Effector memory CD4-positive, alpha-beta T cell (primary cell): ENCODE measurements around the gene SLC51B.
"Not testable (repeated sequence)": the region's sequence is repeated elsewhere in the genome, so short reads cannot be mapped to it uniquely, and the experiment has no call there.

Experiments
- DNase-seq, 3 donors: peaks; one replicate each; pipeline ENCODE4 v3.0.0-alpha.2; 2020
- H3K27ac ChIP-seq: 2 replicates; pipeline ENCODE4 v1.7.0; 2013; ENCODE audit warnings: mild to moderate bottlenecking, low read length, moderate library complexity; ENCODE audit not compliant: insufficient read depth, poor library complexity, severe bottlenecking
- H3K27me3 ChIP-seq: replicated peaks from 2 replicates; pipeline ENCODE4 v1.7.0; 2013; ENCODE audit warnings: mild to moderate bottlenecking, low read length; ENCODE audit not compliant: insufficient read depth, control insufficient read depth, poor library complexity, severe bottlenecking
- H3K36me3 ChIP-seq: 2 replicates; pipeline ENCODE4 v1.7.0; 2013; ENCODE audit warnings: mild to moderate bottlenecking, low read length, moderate library complexity; ENCODE audit not compliant: control insufficient read depth, insufficient read depth
- H3K4me1 ChIP-seq: 2 replicates; pipeline ENCODE4 v1.7.0; 2013; ENCODE audit warnings: low read length, mild to moderate bottlenecking; ENCODE audit not compliant: control insufficient read depth, insufficient read depth, poor library complexity, severe bottlenecking
- H3K4me3 ChIP-seq: 2 replicates; pipeline ENCODE4 v1.7.0; 2013; ENCODE audit warnings: low read length, low read depth, mild to moderate bottlenecking; ENCODE audit not compliant: insufficient read depth, poor library complexity, severe bottlenecking
- H3K9me3 ChIP-seq: 2 replicates; pipeline ENCODE4 v1.7.0; 2013; ENCODE audit warnings: mild to moderate bottlenecking, low read length, moderate library complexity; ENCODE audit not compliant: control insufficient read depth

SLC51B gene

GRCh38 chr15:65096481-65097385, 51.5 kb downstream of the SLC51B start:
- H3K9me3 ChIP-seq = no peaks in the 10 kb centered on the region
- no peaks in the 10 kb centered on the region for H3K27me3 ChIP-seq
- no peak for DNase-seq
- no peak overlapping the region for H3K27ac ChIP-seq
- H3K4me1 ChIP-seq = no peaks in the 10 kb centered on the region
- peaks cover 19% of the 10 kb centered on the region for H3K36me3 ChIP-seq
- H3K4me3 ChIP-seq = no peak overlapping the region

- H3K4me1 ChIP-seq = no peaks in the 10 kb centered on the region
- H3K4me3 ChIP-seq = no peak overlapping the region
- H3K27ac ChIP-seq = no peak overlapping the region
- H3K36me3 ChIP-seq = peaks cover 19% of the 10 kb centered on the region
- no peak for DNase-seq
- H3K27me3 ChIP-seq = no peaks in the 10 kb centered on the region
- no peaks in the 10 kb centered on the region for H3K9me3 ChIP-seq
Measured at GRCh38 chr15:65097651-65098263, 52.6 kb downstream of the SLC51B start.

- Histone ChIP-seq H3K9me3 (no peaks in the 10 kb centered on the region), H3K27ac (no peak overlapping the region), H3K36me3 (peaks cover 19% of the 10 kb centered on the region), H3K4me3 (no peak overlapping the region), H3K4me1 (no peaks in the 10 kb centered on the region), H3K27me3 (no peaks in the 10 kb centered on the region)
- DNase-seq = no peak
Measured at GRCh38 chr15:65099336-65099735, 54.1 kb downstream of the SLC51B start.

- not testable (repeated sequence) for H3K9me3 ChIP-seq
- peaks cover 19% of the 10 kb centered on the region for H3K36me3 ChIP-seq
Measured at GRCh38 chr15:65099801-65100200, 54.6 kb downstream of the SLC51B start.

GRCh38 chr15:65100442-65100841, 55.3 kb downstream of the SLC51B start:
- no peak for DNase-seq
- H3K4me3 ChIP-seq = no peak overlapping the region
- no peaks in the 10 kb centered on the region for H3K27me3 ChIP-seq
- H3K36me3 ChIP-seq = peaks cover 22% of the 10 kb centered on the region
- H3K4me1 ChIP-seq = no peaks in the 10 kb centered on the region
- H3K9me3 ChIP-seq = no peaks in the 10 kb centered on the region
- no peak overlapping the region for H3K27ac ChIP-seq

More at GRCh38 chr15:65099801-65100200, 54.6 kb downstream of the SLC51B start:
- not testable (repeated sequence) for H3K27me3 ChIP-seq, DNase-seq, H3K4me3 ChIP-seq, H3K27ac ChIP-seq, H3K4me1 ChIP-seq

GRCh38 chr15:65101411-65101890, 56.3 kb downstream of the SLC51B start:
- Histone ChIP-seq H3K36me3 (peaks cover 22% of the 10 kb centered on the region), H3K9me3 (no peaks in the 10 kb centered on the region), H3K4me3 (no peak overlapping the region), H3K27me3 (no peaks in the 10 kb centered on the region), H3K4me1 (no peaks in the 10 kb centered on the region), H3K27ac (no peak overlapping the region)
- DNase-seq = no peak

GRCh38 chr15:65101891-65102708, 56.9 kb downstream of the SLC51B start:
- no peak overlapping the region for H3K27ac ChIP-seq
- no peak overlapping the region for H3K4me3 ChIP-seq
- H3K36me3 ChIP-seq = peaks cover 22% of the 10 kb centered on the region
- no peaks in the 10 kb centered on the region for H3K27me3 ChIP-seq
- no peak for DNase-seq
- no peaks in the 10 kb centered on the region for H3K9me3 ChIP-seq
- no peaks in the 10 kb centered on the region for H3K4me1 ChIP-seq

- H3K27ac ChIP-seq = no peak overlapping the region
- H3K4me3 ChIP-seq = no peak overlapping the region
- no peaks in the 10 kb centered on the region for H3K4me1 ChIP-seq
- peaks cover 20% of the 10 kb centered on the region for H3K36me3 ChIP-seq
- no peaks in the 10 kb centered on the region for H3K27me3 ChIP-seq
- DNase-seq = no peak
- no peaks in the 10 kb centered on the region for H3K9me3 ChIP-seq
Measured at GRCh38 chr15:65102912-65103311, 57.7 kb downstream of the SLC51B start.
